HCT116 (cell line): ENCODE measurements around the gene INIP. TPM values are rescaled to one million over a fixed set of nuclear protein-coding genes. Genes with fewer than 3 reads are reported as not detected.

Experiments
- ATAC-seq: fragments of 200-7000 bp; cut with Tn5 transposase; 2 replicates; pipeline ENCODE4 v1.9.1; 2020; ENCODE audit warnings: mild to moderate bottlenecking, moderate library complexity
- BruUV-seq: library from RNA; stranded (reverse); fragments of 400-500 nt; replicated peaks from 2 replicates; lab custom pipeline; 2021; lab: Mats Ljungman, UMichigan
- CTCF ChIA-PET: fragments of 300-600 bp; sonication (Branson Sonifier 250); formaldehyde crosslinking; loops from one replicate; lab custom pipeline; 2021; ENCODE audit warnings: antibody characterized with exemption; lab: Charles Lee
- POLR2A ChIA-PET: fragments of 300-600, 350-600 bp; sonication (Branson Sonifier 250); formaldehyde crosslinking; loops from one replicate; lab custom pipeline; 2021; ENCODE audit warnings: antibody characterized with exemption; lab: Charles Lee
- RAD21 ChIA-PET, 2 experiments: fragments of 300-600 bp; sonication (Branson Sonifier 250); formaldehyde crosslinking; loops; one replicate each; lab custom pipeline; 2023; ENCODE audit warnings: low total read pairs in 2 of 2; ENCODE audit not compliant: uncharacterized antibody in 2 of 2, unreplicated experiment in 2 of 2, low non-redundant PET in 1 of 2; lab: Charles Lee
- DNase-seq: peaks from one replicate; pipeline ENCODE4 v3.0.0-alpha.2; 2010; ENCODE audit warnings: low read depth, low spot score
- H2AFZ ChIP-seq: fragments of 200-600 bp; shearing (Covaris generic), sonication (generic); 2 replicates; pipeline ENCODE4 v1.6.1; 2017; ENCODE audit warnings: low read depth, mixed run types, mixed read lengths, antibody characterized with exemption, low read length; ENCODE audit not compliant: poor library complexity, severe bottlenecking
- H3K27ac ChIP-seq: 2 replicates; pipeline ENCODE4 v1.5.1; 2012; ENCODE audit warnings: low read depth, low read length
- H3K27me3 ChIP-seq: fragments of 200-600 bp; sonication (generic); 2 replicates; pipeline ENCODE4 v1.6.1; 2016; ENCODE audit warnings: mixed run types, low read length, mixed read lengths; ENCODE audit not compliant: insufficient read depth
- H3K36me3 ChIP-seq, 2 experiments: fragments of 200-500 bp in 1 of 2; fragments of 200-600 bp in 1 of 2; sonication (Bioruptor generic) in 1 of 2; sonication (generic) in 1 of 2; 2 replicates each; pipeline versions ENCODE4 v1.5.1 to v1.6.1; 2014 to 2016; ENCODE audit warnings: low read length in 2 of 2, inconsistent platforms in 1 of 2, mixed read lengths in 1 of 2, mixed run types in 1 of 2; ENCODE audit not compliant: insufficient read depth in 2 of 2, control insufficient read depth in 1 of 2
- H3K4me1 ChIP-seq, 2 experiments: fragments of 200-600 bp in 1 of 2; sonication (generic) in 1 of 2; 2 replicates each; pipeline versions ENCODE4 v1.5.1 to v1.6.1; 2012 to 2017; ENCODE audit warnings: low read length in 2 of 2, inconsistent platforms in 1 of 2, mild to moderate bottlenecking in 1 of 2, mixed read lengths in 1 of 2, mixed run types in 1 of 2, moderate library complexity in 1 of 2; ENCODE audit not compliant: insufficient read depth in 2 of 2, control insufficient read depth in 1 of 2
- H3K4me2 ChIP-seq: fragments of 200-600 bp; sonication (generic); 2 replicates; pipeline ENCODE4 v1.6.1; 2017; ENCODE audit warnings: mixed run types, low read length, mixed read lengths
- H3K4me3 ChIP-seq, 2 experiments: fragments of 200-600 bp in 1 of 2; sonication (generic) in 1 of 2; replicated peaks in 1 of 2; 2 replicates each; pipeline ENCODE4 v1.5.1; 2011 to 2016; ENCODE audit warnings: low read length in 2 of 2, control low read depth in 1 of 2, low read depth in 1 of 2, mild to moderate bottlenecking in 1 of 2, mixed read lengths in 1 of 2, mixed run types in 1 of 2
- H3K79me2 ChIP-seq: fragments of 200-600 bp; sonication (generic); 2 replicates; pipeline ENCODE4 v1.6.1; 2017; ENCODE audit warnings: mild to moderate bottlenecking, mixed run types, low read length, moderate library complexity, mixed read lengths; ENCODE audit not compliant: insufficient read depth
- H3K9ac ChIP-seq: fragments of 200-600 bp; sonication (generic); 2 replicates; pipeline ENCODE4 v1.6.1; 2016; ENCODE audit warnings: low read length, mixed read lengths
- H3K9me2 ChIP-seq: fragments of 200-600 bp; sonication (generic), shearing (Covaris generic); 2 replicates; pipeline ENCODE4 v1.6.1; 2017; ENCODE audit warnings: mixed run types, mild to moderate bottlenecking, moderate library complexity; ENCODE audit not compliant: insufficient read depth
- H3K9me3 ChIP-seq, 2 experiments: fragments of 200-500 bp in 1 of 2; fragments of 200-600 bp in 1 of 2; sonication (Bioruptor generic) in 1 of 2; sonication (generic) in 1 of 2; 2 replicates each; pipeline ENCODE4 v1.6.1; 2014 to 2017; ENCODE audit warnings: low read length in 2 of 2, mixed read lengths in 2 of 2, inconsistent platforms in 1 of 2, low read depth in 1 of 2, mild to moderate bottlenecking in 1 of 2, mixed run types in 1 of 2, moderate library complexity in 1 of 2; ENCODE audit not compliant: control insufficient read depth in 1 of 2, insufficient read depth in 1 of 2
- H4K20me1 ChIP-seq: fragments of 200-600 bp; sonication (generic), shearing (Covaris generic); 2 replicates; pipeline ENCODE4 v1.6.1; 2017; ENCODE audit warnings: mixed run types, mild to moderate bottlenecking, moderate library complexity; ENCODE audit not compliant: insufficient read depth
- CBX3 ChIP-seq: IDR thresholded peaks from 2 replicates; pipeline ENCODE4 v1.6.1; 2012; ENCODE audit warnings: low read depth
- EGR1 ChIP-seq: IDR thresholded peaks from 2 replicates; pipeline ENCODE4 v1.6.1; 2012; ENCODE audit warnings: low read depth
- EZH2 ChIP-seq: fragments of 200-600 bp; sonication (generic); IDR thresholded peaks from 2 replicates; pipeline ENCODE4 v1.6.1; 2017; ENCODE audit warnings: antibody characterized with exemption, mixed run types
- FOSL1 ChIP-seq: IDR thresholded peaks from 2 replicates; pipeline ENCODE4 v1.6.1; 2012; ENCODE audit warnings: low read depth
- MAX ChIP-seq: IDR thresholded peaks from 2 replicates; pipeline ENCODE4 v1.6.1; 2012
- POLR2AphosphoS5 ChIP-seq: IDR thresholded peaks from 2 replicates; pipeline ENCODE4 v1.6.1; 2011; ENCODE audit warnings: mild to moderate bottlenecking, low read depth, low read length, moderate library complexity
- RAD21 ChIP-seq: IDR thresholded peaks from 2 replicates; pipeline ENCODE4 v1.6.1; 2012; ENCODE audit warnings: low read depth, mild to moderate bottlenecking
- SIN3A ChIP-seq: IDR thresholded peaks from 2 replicates; pipeline ENCODE4 v1.6.1; 2012; ENCODE audit warnings: low read depth
- SP1 ChIP-seq: IDR thresholded peaks from 2 replicates; pipeline ENCODE4 v1.6.1; 2012; ENCODE audit warnings: low read depth
- SRF ChIP-seq: IDR thresholded peaks from 2 replicates; pipeline ENCODE4 v1.6.1; 2012; ENCODE audit warnings: low read depth
- YY1 ChIP-seq: IDR thresholded peaks from 2 replicates; pipeline ENCODE4 v1.6.1; 2011; ENCODE audit warnings: low read length, low read depth, moderate library complexity, mild to moderate bottlenecking; ENCODE audit not compliant: insufficient replicate concordance; ENCODE audit errors: extremely low read depth
- ZFX ChIP-seq: fragments of 450-650 bp; IDR thresholded peaks from 2 replicates; pipeline ENCODE4 v1.6.1; 2017
- intact Hi-C: fragments of 100-400 bp; cut with micrococcal nuclease; formaldehyde crosslinking; loops from 2 replicates; pipeline ENCODE4 v1.10.0; 2022
- total RNA-seq: library from RNA; stranded (reverse); gene quantifications from one replicate; pipeline ENCODE4 v1.2.1, GENCODE V29; 2021; ENCODE audit not compliant: unreplicated experiment
- TF ChIP-seq, protein P1 (sequence below), 3 experiments: fragments of 200-600 bp in 1 of 3; sonication (generic) in 1 of 3; IDR thresholded peaks in 2 of 3; conservative IDR thresholded peaks in 1 of 3; 2 replicates each; pipeline ENCODE4 v1.5.1; 2012 to 2017; ENCODE audit warnings: low read depth in 2 of 3, low read length in 2 of 3, antibody characterized with exemption in 1 of 3, borderline replicate concordance in 1 of 3, control low read depth in 1 of 3, mild to moderate bottlenecking in 1 of 3, mixed read lengths in 1 of 3, mixed run types in 1 of 3, moderate library complexity in 1 of 3; ENCODE audit not compliant: insufficient read depth in 1 of 3

Gene INIP
- total RNA-seq, 1 experiment from 2014 or later, result 28.9 TPM

- H3K4me3 ChIP-seq, result no peak overlapping the region
- TF ChIP-seq SP1 (no peak), EGR1 (no peak), MAX (no peak), SIN3A (no peak), POLR2AphosphoS5 (no peak), ZFX (no peak), FOSL1 (no peak), EZH2 (no peak)
- TF ChIP-seq, all 23 proteins: peak for 0
- H3K79me2 ChIP-seq, result no peaks in the 10 kb centered on the region
- no peaks in the 10 kb centered on the region for H3K9me3 ChIP-seq
- H3K4me2 ChIP-seq, result no peak overlapping the region
- no peaks in the 10 kb centered on the region for H3K9me2 ChIP-seq
- H3K4me1 ChIP-seq, result no peaks in the 10 kb centered on the region
- ATAC-seq (no peak), DNase-seq (no peak)
- no TSS peak for BruUV-seq
- H3K27me3 ChIP-seq, result no peaks in the 10 kb centered on the region
- intact Hi-C loops, result no loop called here
- RAD21 ChIA-PET, result no interaction called here
- CTCF ChIA-PET, result no interaction called here
- H3K9ac ChIP-seq, result no peak overlapping the region
- H3K36me3 ChIP-seq, result no peaks in the 10 kb centered on the region
- POLR2A ChIA-PET, result no interaction called here
- H4K20me1 ChIP-seq, result no peaks in the 10 kb centered on the region
- no peak overlapping the region for H2AFZ ChIP-seq
- H3K27ac ChIP-seq, result no peak overlapping the region
These were observed 26.3 kb upstream of the INIP start for GRCh38 chr9:112744177-112744576.

- no peaks in the 10 kb centered on the region for H3K9me3 ChIP-seq
- POLR2A ChIA-PET, result no interaction called here
- intact Hi-C loops, result no loop called here
- no peak for TF ChIP-seq CBX3
- peak; percentile 22 for TF ChIP-seq YY1
- no peak for TF ChIP-seq SRF
- peak; percentile 55 for TF ChIP-seq RAD21
- TF ChIP-seq, protein P1, sequence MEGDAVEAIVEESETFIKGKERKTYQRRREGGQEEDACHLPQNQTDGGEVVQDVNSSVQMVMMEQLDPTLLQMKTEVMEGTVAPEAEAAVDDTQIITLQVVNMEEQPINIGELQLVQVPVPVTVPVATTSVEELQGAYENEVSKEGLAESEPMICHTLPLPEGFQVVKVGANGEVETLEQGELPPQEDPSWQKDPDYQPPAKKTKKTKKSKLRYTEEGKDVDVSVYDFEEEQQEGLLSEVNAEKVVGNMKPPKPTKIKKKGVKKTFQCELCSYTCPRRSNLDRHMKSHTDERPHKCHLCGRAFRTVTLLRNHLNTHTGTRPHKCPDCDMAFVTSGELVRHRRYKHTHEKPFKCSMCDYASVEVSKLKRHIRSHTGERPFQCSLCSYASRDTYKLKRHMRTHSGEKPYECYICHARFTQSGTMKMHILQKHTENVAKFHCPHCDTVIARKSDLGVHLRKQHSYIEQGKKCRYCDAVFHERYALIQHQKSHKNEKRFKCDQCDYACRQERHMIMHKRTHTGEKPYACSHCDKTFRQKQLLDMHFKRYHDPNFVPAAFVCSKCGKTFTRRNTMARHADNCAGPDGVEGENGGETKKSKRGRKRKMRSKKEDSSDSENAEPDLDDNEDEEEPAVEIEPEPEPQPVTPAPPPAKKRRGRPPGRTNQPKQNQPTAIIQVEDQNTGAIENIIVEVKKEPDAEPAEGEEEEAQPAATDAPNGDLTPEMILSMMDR (IDR thresholded peaks at IDR 0.05 in 2 of 3, conservative IDR thresholded peaks at IDR 0.05 in 1 of 3; ENCODE audit: borderline replicate concordance in 1 of 3, insufficient read depth in 1 of 3, low read depth in 2 of 3, low read length in 2 of 3), result peak in 2 of 3 experiments; percentile 12 to 44; a peak in 2 of 6 replicates
- TF ChIP-seq, all 23 proteins: peak for 3
- no peaks in the 10 kb centered on the region for H4K20me1 ChIP-seq
- no peaks in the 10 kb centered on the region for H3K9me2 ChIP-seq
- no peak overlapping the region for H3K4me3 ChIP-seq
- ChIA-PET CTCF (no interaction called here), RAD21 (interaction anchor here in 1 of 2 experiments (1.0 kb wide), 1 partner anchor 50 kb away, joined by 3 read pairs; no protein-coding TSS in a partner anchor)
- H3K27me3 ChIP-seq, result no peaks in the 10 kb centered on the region
- no peaks in the 10 kb centered on the region for H3K36me3 ChIP-seq
- H3K9ac ChIP-seq, result no peak overlapping the region
- BruUV-seq, result no TSS peak
- peak; percentile 67 for ATAC-seq
- H3K4me1 ChIP-seq, result no peaks in the 10 kb centered on the region
- no peak overlapping the region for H3K27ac ChIP-seq
- no peaks in the 10 kb centered on the region for H3K79me2 ChIP-seq
- no peak overlapping the region for H3K4me2 ChIP-seq
- no peak for DNase-seq
- no peak overlapping the region for H2AFZ ChIP-seq
These were observed 25.4 kb upstream of the INIP start for GRCh38 chr9:112743216-112743836.
